Urothelium cell line (cell line): ENCODE data around the gene TMEM204.

Experiments used
- DNase-seq: peaks from one replicate; pipeline ENCODE4 v3.0.0; 2011; ENCODE audit warnings: low spot score, mixed read lengths
- FAIRE-seq: peaks from 2 replicates; lab custom pipeline; 2011; peaks lifted over from hg19 to GRCh38; lab: Jason Lieb, UNC

Gene TMEM204

DNA sequence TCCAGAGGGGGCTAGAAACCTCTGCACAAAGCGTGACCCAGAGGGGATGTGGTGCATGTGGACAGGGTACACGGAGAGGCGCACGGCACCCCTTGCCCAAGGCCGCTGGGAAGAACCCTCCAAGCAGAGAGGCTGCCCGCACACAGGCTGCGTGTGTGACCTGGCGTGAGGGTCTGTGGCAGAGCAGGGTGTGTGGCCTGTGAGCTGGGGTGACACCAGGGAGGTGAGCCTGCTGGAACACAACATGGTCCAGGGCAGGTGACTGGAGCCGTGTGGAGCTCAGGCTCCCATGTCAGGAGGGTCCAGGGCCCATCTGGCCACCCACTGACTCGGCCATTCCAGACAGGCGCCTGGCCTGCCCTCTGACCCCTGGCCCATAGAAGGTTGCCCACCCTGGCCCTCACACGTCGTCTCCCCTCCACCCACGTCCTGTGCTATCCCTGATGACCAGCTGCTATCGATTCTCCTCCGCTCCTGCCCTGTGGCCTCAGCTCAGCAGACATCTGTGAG lies 14.8 kb upstream of the TMEM204 start:
- DNase-seq, result no peak
- peak; percentile 9 for FAIRE-seq

GRCh38 chr16:1519831-1520230 lies 13.6 kb upstream of the TMEM204 start:
- FAIRE-seq (no peak), DNase-seq (no peak)

GRCh38 chr16:1520461-1520860 lies 13.0 kb upstream of the TMEM204 start:
- no peak for DNase-seq
- FAIRE-seq, result no peak

DNA sequence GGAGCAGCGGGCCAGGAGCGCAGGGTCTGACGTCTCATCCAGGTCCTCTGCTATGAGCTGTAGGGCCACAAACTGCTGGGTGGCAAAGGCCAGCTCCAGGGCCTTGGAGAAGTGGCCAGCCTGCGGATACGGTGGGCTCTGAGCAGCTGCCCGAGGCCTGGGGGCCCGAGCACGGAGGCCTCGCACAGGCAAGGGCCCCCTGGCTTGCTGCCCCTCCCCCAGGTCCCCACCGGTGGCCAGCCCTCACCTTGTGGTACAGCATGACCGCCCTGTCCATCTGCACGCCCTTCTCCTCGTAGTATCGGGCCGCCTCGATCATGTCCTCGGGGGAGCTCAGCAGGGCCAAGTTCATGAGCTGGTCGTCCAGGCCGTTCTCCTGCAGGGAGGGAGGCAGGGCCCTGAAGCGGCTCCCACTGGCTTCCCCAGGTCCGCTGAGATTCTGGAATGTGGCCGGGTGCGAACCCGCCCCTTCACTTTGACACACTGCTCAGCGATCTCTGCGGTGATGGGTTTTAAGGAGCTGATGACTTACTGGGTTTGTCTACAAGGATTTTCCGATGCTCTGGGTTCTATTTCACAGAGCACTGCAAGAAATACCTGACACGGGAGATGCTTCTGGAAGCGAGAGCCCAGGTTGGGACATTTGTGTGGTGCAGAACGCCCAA lies 9.8 kb upstream of the TMEM204 start:
- no peak for DNase-seq
- FAIRE-seq, result no peak

GRCh38 chr16:1524366-1524765 lies 9.1 kb upstream of the TMEM204 start:
- FAIRE-seq (no peak), DNase-seq (no peak)

DNA sequence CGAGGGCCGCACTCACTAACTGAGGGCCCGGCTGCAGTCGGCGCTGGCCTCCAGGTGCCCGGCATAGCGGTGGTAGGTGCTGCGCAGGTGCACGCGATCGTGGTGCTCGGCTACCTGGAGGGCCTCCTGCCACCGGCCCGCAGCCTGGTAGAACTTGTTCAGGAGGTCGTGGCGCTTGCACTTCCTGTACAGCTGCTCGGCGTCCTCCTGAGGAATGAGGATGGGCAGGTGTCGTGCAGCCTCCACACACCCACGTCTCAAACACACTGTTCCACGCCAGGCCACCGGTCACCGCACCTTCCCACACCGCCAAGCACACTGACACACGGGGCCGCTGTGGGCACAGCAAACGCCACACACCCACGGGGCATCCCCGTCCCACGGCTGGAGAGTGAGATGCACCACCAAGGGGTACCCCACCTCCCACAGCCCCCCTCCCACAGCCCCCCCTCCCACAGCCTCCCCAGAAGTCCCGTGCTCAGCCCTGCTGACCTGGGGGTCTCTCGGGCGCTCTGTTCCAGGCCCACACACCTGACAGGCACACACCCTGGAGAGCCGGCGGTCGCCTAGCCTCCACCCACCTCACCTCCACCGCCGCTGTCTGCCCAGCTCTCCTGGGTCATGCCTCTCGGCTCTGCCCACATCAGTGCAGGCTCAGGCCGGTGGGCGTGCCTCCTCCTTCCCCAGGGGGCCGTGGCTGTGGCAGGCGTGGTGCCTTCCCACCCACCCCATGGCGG lies 7.4 kb upstream of the TMEM204 start:
- FAIRE-seq (peak; percentile 13), DNase-seq (no peak)

GRCh38 chr16:1526608-1527555 lies 6.6 kb upstream of the TMEM204 start:
- no peak for FAIRE-seq
- no peak for DNase-seq

DNA sequence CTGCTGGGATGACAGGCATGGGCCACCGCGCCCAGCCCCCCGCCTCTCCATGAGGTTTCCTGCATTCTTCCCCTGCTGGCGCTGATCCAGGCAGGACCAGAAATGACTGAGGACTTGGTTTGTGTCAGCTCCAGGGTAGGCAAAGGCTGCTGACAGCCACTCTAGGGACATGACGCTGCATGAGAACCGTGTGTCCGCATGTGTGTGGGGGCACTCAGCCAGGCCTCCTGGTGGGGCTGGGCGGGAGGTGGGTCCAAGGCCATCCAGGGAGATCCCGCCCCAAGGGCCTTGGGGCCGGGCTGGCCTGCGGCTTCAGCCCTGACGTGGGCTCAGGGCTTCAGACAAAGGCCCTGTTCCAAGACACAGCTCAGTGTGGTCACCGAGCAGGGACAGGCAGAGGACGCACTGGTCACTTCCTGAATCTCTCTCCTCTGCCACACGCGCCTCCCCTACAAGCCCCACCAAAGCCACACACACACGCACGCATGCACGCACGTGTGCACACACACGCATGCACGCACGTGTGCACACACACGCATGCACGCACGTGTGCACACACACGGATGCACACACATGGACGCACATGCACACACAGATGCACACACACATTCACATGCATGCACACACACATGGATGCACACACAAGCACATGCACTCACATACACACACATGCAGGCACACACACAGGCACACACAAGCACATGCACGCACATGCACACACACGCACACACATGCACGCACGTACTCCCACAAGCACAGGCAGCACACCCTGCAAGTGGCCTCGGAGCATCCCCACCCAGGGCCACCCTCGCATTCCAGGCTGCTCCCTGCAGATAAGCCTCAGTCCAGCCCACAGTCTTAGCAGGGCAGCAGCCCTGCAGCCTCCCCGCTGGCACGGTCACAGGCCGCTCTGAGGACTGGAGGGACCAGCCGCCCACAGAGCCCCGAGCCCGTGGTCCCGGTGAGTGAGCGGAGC lies 5.3 kb upstream of the TMEM204 start:
- no peak for DNase-seq
- peak; percentile 98 for FAIRE-seq

- DNase-seq (no peak), FAIRE-seq (no peak)
Observed at GRCh38 chr16:1528921-1529537, 4.4 kb upstream of the TMEM204 start.

GRCh38 chr16:1530349-1530882 lies 3.0 kb upstream of the TMEM204 start:
- DNase-seq, result no peak
- no peak for FAIRE-seq

- DNase-seq (no peak), FAIRE-seq (no peak)
Observed at GRCh38 chr16:1530883-1531637, 2.4 kb upstream of the TMEM204 start.

DNA sequence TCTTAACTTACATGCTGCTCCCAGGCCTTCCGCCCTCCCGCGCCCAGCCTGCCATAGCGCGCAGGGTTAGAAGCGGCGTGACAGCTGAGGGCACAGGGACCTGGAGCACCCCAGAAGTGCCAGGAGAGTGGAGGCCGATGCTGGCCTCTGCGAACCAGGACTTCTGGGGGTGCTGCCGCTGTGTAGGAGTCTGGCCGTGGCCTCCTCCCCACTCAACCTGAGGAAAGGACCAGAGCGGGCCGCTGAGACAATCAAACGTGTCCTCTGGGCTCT lies 1.9 kb upstream of the TMEM204 start:
- DNase-seq (no peak), FAIRE-seq (no peak)

DNA sequence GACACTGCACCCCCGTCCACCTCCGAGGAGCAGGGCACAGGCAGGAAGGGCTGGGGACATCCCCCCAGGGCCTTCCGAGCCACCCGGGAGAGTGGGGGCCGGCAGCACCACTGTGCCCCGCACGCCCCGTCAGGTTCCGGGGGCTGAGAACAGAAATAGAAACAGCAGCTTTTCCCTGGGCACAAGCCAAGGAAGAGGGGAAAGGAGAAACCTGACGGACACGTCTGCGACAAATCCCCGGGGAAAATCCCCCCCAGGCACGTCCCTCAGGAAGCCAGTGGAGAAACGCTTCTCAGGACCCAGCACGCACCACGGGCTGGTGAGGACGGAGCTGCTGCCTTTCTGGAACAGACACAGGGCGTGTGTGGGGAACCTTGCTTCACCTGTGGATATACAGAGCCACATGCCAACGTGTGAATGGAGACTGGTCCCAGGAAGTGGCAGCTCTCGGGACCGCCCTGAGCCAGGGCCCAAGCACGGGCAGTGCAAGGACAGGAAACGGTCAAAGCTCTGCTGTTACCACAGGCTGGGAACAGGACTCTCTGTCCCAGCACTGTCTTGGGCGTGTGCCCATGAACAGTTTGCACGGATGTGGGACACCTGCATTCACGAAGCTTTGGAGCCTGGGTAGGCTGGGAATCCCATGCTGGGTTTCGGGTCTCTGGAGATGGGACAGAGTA lies 1.2 kb upstream of the TMEM204 start:
- DNase-seq, result no peak
- FAIRE-seq, result no peak

DNA sequence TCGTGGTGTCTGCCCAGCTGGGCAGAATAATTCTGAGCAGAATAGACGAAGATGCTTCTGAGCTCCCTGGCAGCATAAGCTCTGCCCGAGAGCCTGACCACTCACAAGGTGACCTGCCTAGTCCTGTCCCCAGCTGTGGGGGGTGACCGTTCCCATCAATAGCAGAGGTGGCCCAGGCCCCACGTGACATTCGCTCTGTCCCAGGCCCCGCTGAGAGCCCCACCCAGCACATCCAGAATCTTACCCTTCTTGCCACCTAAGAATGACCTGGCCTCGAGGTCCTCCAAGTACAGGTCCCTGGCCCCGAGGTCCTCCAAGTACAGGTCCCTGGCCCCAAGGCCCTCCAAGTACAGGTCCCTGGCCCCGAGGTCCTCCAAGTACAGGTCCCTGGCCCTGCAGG lies 695 bp upstream of the TMEM204 start:
- DNase-seq (no peak), FAIRE-seq (no peak)

GRCh38 chr16:1534021-1535020 lies 855 bp downstream of the TMEM204 start:
- no peak for FAIRE-seq
- DNase-seq, result no peak

- FAIRE-seq, result no peak
- DNase-seq, result no peak
Observed at GRCh38 chr16:1535391-1536291, 2.2 kb downstream of the TMEM204 start.
